HG03095 (cell line): ENCODE data around the gene NSD1.
"Not testable (repeated sequence)": the region's sequence is repeated elsewhere in the genome, so short reads cannot be mapped to it uniquely, and the experiment has no call there.

Experiments used
- ATAC-seq: cut with Tn5 transposase; IDR thresholded peaks from one replicate; pipeline ENCODE4 v1.9.1; 2021; ENCODE audit warnings: moderate library complexity; ENCODE audit not compliant: unreplicated experiment

The NSD1 gene

GRCh38 chr5:177325868-177326381 lies 192.4 kb downstream of the NSD1 start:
- ATAC-seq: no peak

DNA sequence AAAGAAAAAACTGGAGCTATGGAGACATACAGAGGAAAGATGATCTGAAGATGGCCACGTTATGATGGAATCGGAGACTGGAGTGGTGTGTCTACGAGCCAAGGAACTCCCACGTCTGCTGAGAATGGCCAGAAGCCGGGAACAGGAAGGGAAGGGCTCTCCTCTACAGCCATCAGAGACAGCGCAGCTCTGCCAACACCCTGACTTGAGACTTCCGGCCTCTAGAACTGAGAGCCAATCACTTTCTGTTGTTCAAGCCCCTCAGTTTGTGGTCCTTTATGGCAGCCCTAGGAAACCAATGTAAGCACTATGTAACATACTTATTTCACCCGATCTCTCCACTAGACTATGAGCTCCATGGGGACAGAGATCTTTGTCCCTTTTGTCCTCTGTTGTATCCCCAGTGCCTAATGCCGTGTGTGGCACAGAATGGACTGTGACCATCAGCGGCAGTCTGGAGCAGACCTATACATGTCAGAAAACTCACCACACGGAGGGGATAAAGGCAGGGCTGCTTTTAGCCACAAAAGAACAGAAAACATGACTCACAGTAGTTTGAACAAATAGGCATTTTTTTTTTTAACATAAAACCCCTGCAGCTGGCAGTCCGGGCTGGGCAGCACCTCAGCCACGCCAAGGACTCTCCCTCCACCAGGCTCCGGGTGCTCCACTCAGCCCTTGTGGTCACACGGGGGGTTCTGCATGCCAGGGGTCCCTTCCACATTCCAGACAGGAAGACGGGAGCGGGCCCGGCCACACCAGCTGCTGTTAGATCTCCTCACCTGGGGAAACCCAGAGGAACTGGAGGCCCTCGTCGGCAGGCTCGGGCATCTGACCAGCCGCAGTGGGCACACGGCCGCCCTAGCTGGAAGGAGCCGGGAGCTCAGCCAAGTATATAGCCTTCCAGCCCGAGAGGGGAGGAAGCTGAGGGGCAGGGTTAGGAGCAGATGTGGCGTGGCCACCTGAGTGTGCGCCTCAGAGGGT lies 194.3 kb downstream of the NSD1 start:
- no peak for ATAC-seq

DNA sequence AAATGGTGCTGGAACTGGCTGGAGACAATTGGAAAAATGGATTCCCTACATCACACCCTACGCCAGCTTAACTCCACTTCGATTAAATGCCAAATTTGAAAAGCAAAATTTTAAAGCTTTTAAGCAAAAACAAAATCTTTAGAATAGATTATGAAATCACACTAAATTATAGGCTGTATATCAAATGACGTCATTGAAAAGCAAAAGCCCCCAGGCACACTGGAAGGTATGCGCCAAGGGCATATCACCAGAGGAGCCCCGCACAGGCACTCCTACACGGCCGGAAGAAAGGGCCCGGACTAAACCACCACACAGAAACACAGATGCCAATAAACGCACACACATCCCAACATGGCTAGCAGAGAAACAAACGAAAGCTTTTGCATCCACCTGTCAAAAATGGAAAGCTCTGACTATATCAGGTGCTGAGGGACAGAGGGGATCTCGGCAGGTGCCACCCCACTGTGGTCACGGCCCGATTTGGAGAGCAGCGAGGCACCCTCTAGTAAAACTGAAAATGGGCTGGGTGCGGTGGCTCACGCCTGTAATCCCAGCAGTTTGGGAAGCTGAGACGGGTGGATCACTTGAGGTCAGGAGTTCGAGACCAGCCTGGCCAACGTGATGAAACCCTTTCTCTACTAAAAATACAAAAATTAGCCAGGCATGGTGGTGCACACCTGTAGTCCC lies 195.1 kb downstream of the NSD1 start:
- no peak for ATAC-seq

DNA sequence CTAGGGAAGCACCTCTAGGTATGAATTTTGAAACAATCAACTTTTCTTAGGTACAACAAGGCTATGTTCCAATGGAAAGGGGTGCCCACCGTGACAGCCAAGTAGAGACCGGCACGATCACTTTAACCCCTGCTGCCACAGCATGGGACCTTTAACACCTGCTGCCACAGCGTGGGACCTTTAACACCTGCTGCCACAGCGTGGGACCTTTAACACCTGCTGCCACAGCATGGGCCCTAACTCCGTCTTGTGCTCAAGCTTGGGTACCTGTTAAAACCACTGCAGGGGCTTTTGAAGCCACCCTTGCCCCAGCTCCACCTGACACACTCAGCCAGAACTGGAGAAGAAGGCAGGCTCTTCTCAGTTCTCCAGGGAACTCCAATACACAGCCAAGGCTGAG lies 196.3 kb downstream of the NSD1 start:
- ATAC-seq: no peak

DNA sequence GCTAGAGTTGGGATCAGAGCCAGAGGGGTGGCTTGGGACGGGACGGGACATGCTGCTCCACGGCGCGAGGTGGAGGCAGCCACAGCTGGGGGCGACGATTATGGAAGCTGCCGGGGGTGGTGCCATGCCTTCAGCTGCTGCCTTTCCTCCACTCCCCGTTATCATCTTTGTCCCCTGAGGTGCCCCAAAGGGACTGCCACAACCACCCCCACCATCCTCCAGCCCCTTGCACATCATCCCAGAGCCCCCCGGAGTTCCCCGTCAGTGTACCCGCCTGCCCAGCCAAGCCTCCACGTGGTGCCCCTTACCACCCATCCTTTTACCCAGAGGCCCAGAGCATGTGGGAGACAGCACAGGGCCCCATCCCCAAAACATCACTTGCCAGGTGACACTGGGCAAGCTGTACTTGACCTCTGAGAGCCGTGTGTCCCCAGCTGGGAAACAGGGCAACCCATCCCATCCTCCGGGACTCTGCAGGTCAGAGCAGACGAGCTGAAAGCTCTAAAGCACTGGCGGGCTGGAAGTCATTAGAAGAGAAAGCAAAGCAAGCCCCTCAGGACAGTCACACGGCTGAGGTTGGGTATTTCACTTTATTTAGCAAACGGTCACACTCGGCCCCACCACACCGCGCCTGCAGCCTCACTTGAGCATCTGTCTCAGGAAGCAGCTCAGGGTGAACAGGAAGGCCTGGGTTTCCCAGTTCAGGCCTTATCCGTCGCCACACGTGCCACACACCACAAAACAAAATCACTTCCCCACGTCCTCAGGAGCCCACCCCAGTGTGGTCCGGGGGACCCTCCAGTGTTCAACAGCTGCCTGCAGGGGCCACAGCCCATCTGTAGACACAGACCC lies 197.6 kb downstream of the NSD1 start:
- no peak for ATAC-seq

GRCh38 chr5:177332031-177332895 lies 198.7 kb downstream of the NSD1 start:
- ATAC-seq: no peak

- no peak for ATAC-seq
Measured at GRCh38 chr5:177332896-177333260, 199.3 kb downstream of the NSD1 start.

GRCh38 chr5:177333420-177334154 lies 200.0 kb downstream of the NSD1 start:
- ATAC-seq: no peak

GRCh38 chr5:177334155-177334551 lies 200.6 kb downstream of the NSD1 start:
- ATAC-seq: no peak

- no peak for ATAC-seq
Measured at GRCh38 chr5:177334781-177335700, 201.5 kb downstream of the NSD1 start.

DNA sequence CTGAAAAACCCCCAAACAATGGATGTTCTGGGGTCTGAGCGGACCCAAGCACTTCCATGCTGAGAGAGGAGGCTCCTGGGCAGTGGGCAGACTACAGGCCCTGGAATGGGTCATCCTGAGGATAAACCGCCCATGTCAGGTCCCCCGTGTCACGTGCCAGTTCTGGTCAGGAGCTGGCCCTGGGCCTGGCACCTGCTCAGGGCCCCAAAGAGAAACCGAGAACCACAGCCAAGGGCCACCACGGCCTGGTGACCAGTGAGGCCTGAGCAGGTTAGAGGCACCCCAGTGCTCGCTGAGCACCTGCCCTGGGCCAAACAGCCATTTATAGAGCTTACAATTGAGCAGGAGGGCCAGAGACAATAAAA lies 202.1 kb downstream of the NSD1 start:
- ATAC-seq: no peak

DNA sequence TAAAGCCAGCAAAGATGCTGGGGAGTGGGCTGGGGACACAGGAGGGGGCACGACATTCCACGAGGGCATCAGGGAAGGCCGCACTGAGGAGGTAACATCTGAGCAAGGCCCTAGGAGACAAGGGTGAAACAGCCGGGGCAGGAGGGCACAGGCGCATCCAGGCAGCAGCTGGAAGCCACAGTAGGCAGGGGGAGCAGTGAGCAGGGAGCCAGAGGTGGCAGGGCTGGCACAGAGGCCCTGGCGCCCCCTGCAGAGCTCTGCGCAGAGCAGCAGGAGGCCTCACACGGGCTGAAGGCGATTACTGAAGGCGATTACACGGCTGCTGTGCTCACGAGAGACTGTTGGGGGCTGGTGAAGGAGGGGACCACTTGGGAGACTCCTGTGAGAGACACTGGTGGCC lies 202.5 kb downstream of the NSD1 start:
- ATAC-seq: no peak

- no peak for ATAC-seq
Measured at GRCh38 chr5:177336603-177337494, 203.3 kb downstream of the NSD1 start.

DNA sequence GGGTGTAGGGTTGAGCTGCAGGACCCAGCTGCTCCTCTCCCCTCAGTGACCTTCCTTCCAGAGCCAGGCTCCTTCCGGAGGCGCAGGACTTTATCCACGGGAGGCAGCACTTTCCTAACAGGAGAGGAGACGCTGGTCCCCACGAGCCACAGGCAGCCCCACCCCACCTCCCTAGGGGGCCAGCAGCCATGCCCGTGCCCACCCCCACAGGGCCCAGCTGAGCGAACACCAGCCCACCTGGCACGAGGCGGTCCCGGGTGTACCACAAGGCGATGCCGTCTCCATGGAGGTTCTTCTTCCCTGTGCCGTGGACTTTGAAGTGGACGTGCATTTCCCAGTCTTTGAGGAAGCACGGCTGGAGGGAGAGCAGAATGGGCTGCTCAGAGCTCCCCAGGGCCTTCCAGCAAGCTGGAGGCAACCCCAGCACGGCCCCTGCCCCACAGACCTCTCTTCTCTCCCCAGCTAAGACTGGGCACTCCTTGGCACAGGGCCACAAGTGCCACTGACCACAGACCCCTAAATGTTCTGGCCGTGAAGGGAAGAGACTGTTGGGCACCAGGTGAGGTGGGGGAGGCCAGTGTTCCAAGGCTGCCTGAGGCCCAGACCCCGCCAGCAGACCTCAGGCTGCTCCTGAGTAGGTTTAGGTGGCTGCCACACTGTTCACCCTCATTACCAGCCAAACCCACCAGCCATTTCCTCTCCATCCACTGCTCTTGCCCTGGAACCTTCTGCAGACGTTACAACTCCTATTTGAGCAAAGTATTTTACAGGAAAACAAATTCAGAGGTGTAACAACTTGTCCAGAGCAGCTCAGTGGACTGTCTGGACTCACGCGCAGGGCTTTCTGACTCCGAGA lies 204.9 kb downstream of the NSD1 start:
- no peak for ATAC-seq

DNA sequence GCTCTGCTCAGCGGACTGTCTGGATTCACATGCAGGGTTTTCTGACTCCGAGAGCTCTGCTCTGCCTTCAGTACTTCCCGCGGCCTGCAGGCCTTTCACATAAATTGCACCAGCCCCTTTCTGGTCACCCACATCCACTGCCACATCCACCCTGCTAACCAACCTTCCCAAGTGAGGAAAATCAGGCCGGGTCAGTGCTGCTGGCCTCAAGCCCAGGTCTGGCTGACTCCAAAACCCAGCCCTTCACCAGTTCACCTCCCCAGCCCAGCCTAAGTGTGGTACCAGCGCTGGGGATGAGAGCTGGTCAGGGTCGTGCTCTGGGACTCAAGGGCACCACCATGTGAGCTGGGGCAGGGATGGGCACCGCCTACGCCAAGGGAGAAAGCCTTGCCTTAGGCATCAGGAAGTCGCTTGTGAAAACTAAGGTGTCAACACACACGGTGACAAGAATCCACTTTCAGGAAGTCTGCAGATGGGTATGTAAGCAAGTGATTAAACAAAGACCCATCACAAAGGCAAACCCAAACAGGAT lies 205.6 kb downstream of the NSD1 start:
- ATAC-seq: no peak

GRCh38 chr5:177343000-177343399 lies 209.4 kb downstream of the NSD1 start:
- ATAC-seq: not testable (repeated sequence)
